Heart right ventricle (tissue), 16 donors: Measurements from ENCODE around the gene HSD17B2. TPM values are rescaled to one million over a fixed set of nuclear protein-coding genes. Genes with fewer than 3 reads are reported as not detected.

Experiments used
- ATAC-seq, 8 donors: fragments of 200-7000 bp; cut with Tn5 transposase; one replicate each; pipeline ENCODE4 v1.9.1; 2020; ENCODE audit warnings: mild to moderate bottlenecking in 8 of 8, moderate library complexity in 8 of 8, moderate number of reproducible peaks in 1 of 8
- DNase-seq, 2 donors: peaks; one replicate each; pipeline ENCODE4 v3.0.0-alpha.2; 2020
- H3K27ac ChIP-seq, 10 donors: fragments of 200-600 bp; sonication (generic) in 2 of 10; one replicate each; pipeline versions ENCODE4 v1.5.0 to v1.8.0; 2020 to 2022; ENCODE audit warnings: mild to moderate bottlenecking in 3 of 10
- H3K27me3 ChIP-seq, 7 donors: fragments of 200-600 bp; one replicate each; pipeline ENCODE4 v1.8.0; 2021 to 2022; ENCODE audit warnings: mild to moderate bottlenecking in 2 of 7
- H3K36me3 ChIP-seq, 9 donors: fragments of 200-600 bp; sonication (generic) in 1 of 9; one replicate each; pipeline versions ENCODE4 v1.5.0 to v1.8.0; 2020 to 2022; ENCODE audit warnings: mild to moderate bottlenecking in 2 of 9
- H3K4me1 ChIP-seq, 9 donors: fragments of 200-600 bp; sonication (generic) in 1 of 9; one replicate each; pipeline versions ENCODE4 v1.5.0 to v1.8.0; 2020 to 2022; ENCODE audit warnings: mild to moderate bottlenecking in 4 of 9
- H3K4me3 ChIP-seq, 10 donors: fragments of 200-600 bp; sonication (generic) in 2 of 10; one replicate each; pipeline versions ENCODE4 v1.5.0 to v1.8.0; 2020 to 2022; ENCODE audit warnings: mild to moderate bottlenecking in 7 of 10, moderate library complexity in 2 of 10
- H3K9me3 ChIP-seq, 11 donors: fragments of 200-600 bp in 10 of 11; sonication (generic) in 2 of 11; one replicate each; pipeline versions ENCODE4 v1.5.0 to v1.8.0; 2013 to 2022; ENCODE audit warnings: mild to moderate bottlenecking in 2 of 11, control low read depth in 1 of 11, moderate library complexity in 1 of 11
- WGBS, 2 donors: extraction: QIAGEN DNeasy Blood & Tissue Kit; methylation state at CpG; one replicate each; pipeline ENCODE4 v1.1.7; 2013; ENCODE audit warnings: inconsistent platforms in 1 of 2; 5-methylcytosine and 5-hydroxymethylcytosine counted together
- intact Hi-C, 10 donors: fragments of 100-400 bp; cut with DNase I; formaldehyde crosslinking; loops; one replicate each; pipeline versions ENCODE4 v1.11.1 to v1.14.2; 2022
- polyA plus RNA-seq, 2 donors: library from polyadenylated mRNA; stranded (reverse); fragments of 200-250 nt; gene quantifications; one replicate each; pipeline ENCODE4 v1.2.3, GENCODE V29; 2013
- total RNA-seq, 10 donors: library from RNA; stranded (reverse); fragmentation: NEBNext Ultra II Directional in 3 of 10; extraction: Animal tissue kit (Norgen Biotek cat#: 25700) in 3 of 10; gene quantifications; one replicate each; pipeline versions ENCODE4 v1.2.1 to v1.2.4, GENCODE V29; 2021 to 2023
- TF ChIP-seq, protein P1 (sequence below), 9 donors: fragments of 200-600 bp; sonication (generic) in 2 of 9; IDR thresholded peaks; one replicate each; pipeline versions ENCODE4 v1.5.0 to v1.8.0; 2021 to 2022; ENCODE audit warnings: antibody characterized with exemption in 9 of 9, mild to moderate bottlenecking in 5 of 9, moderate library complexity in 1 of 9
- donor health status: Arrhythmogenic right ventricular cardiomyopathy.
- donor health status: ischemic (EF 13 %, LVEDD 7.1; RV severe dilation, severe dysfunction).
- donor health status: healthy with polysubstance abuse.
- donor health status: DM: no; HTN: yes; CAD: no.
- donor health status: DM: no; HTN: no; CAD: no.
- donor health status: ischemic (EF 25% LVEDD 6.9; RV normal size, moderate dysfunction).
- donor health status: ischemic (EF 25% LVEDD 5.7; RV mildly dilated, moderate dysfunction).
- donor health status: healthy.
- donor health status: DM: yes; HTN: yes; CAD: no.
- donor health status: Ischemic cardiomyopathy.
- donor health status: ischemic (EF 35%, LVEDD 5.7; RV mildly dilated, moderate dysfunction).
- donor health status: nonischemic (EF 11% LVEDD 7.7; RV severe dilation, severe dysfunction).
- donor health status: DM: yes; HTN: yes; CAD: no.
- donor health status: PGD.
- donor health status: ischemic (EF 29% LVEDD 5.4; RV normal size, mild dysfunction).
- donor health status: nonischemic (EF 23%, LVEDD 6.1; RV moderate dilation, normal function).

Gene HSD17B2
- total and polyA plus RNA-seq, 12 donors = 0.03 TPM; not detected in 11

DNA sequence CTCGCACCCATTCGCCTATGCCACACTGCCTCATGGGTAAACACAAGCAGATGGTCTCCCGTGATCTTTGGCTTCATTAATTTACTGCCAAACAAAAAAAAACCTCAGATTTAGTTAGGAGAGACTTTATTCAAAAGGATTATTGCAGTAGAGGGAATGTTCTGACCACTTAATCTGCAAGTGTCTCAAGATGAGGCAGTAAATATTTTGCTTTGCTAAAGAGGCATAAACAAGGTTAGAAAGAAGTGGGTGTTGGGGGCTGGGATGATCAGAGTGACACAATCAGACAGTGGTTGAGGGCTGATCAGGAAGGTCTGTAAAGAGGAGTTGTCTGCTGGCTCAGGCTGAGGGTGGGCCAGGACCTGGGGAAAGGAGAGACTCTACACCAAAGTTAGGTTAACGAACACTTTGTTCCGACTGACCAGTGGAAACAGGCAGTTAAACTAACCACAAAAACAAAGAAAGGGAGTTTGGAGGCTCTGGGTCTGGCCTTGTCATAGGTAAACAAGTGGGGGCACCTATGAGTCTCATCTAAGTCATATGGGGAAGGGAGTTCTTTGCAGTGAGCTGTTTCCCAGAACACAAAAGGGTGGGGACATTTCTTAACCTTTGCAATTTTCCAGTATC lies 28.5 kb downstream of the HSD17B2 start:
- DNase-seq (no peak), ATAC-seq (no peak)
- no peak overlapping the region for H3K27ac ChIP-seq
- no peak overlapping the region for H3K4me3 ChIP-seq
- H3K36me3 ChIP-seq = no peaks in the 10 kb centered on the region
- no peaks in the 10 kb centered on the region for H3K4me1 ChIP-seq
- intact Hi-C loops = loop anchor here in 4 of 10 donors (2.0 to 10.0 kb wide), 3 partner anchors 119 to 123 kb away; no protein-coding TSS in a partner anchor
- no peaks in the 10 kb centered on the region for H3K9me3 ChIP-seq
- peaks cover 0 to 21% (median 5%) of the 10 kb centered on the region in 7 donors for H3K27me3 ChIP-seq
- TF ChIP-seq, protein P1, sequence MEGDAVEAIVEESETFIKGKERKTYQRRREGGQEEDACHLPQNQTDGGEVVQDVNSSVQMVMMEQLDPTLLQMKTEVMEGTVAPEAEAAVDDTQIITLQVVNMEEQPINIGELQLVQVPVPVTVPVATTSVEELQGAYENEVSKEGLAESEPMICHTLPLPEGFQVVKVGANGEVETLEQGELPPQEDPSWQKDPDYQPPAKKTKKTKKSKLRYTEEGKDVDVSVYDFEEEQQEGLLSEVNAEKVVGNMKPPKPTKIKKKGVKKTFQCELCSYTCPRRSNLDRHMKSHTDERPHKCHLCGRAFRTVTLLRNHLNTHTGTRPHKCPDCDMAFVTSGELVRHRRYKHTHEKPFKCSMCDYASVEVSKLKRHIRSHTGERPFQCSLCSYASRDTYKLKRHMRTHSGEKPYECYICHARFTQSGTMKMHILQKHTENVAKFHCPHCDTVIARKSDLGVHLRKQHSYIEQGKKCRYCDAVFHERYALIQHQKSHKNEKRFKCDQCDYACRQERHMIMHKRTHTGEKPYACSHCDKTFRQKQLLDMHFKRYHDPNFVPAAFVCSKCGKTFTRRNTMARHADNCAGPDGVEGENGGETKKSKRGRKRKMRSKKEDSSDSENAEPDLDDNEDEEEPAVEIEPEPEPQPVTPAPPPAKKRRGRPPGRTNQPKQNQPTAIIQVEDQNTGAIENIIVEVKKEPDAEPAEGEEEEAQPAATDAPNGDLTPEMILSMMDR (IDR thresholded peaks at IDR 0.05) = no peak
- WGBS, 2 donors = 73 to 81% methylated on average over 5 of the region's 5 CpGs

- intact Hi-C loops = loop anchor here in 1 of 10 donors (10.0 kb wide), 1 partner anchor 122 kb away; no protein-coding TSS in a partner anchor
- no peaks in the 10 kb centered on the region for H3K36me3 ChIP-seq
- peaks cover 0 to 2% (median 0%) of the 10 kb centered on the region in 11 donors for H3K9me3 ChIP-seq
- no peak overlapping the region for H3K27ac ChIP-seq
- ATAC-seq = no peak
- DNase-seq = no peak
- 74 to 79% methylated on average over 6 of the region's 6 CpGs for WGBS, 2 donors
- TF ChIP-seq, protein P1 (IDR thresholded peaks at IDR 0.05) = no peak
- peaks cover 0 to 10% (median 0%) of the 10 kb centered on the region in 7 donors for H3K27me3 ChIP-seq
- H3K4me1 ChIP-seq = no peaks in the 10 kb centered on the region
- no peak overlapping the region for H3K4me3 ChIP-seq
Observed at GRCh38 chr16:82067042-82067803, 32.2 kb downstream of the HSD17B2 start.

GRCh38 chr16:82067804-82068325 lies 32.8 kb downstream of the HSD17B2 start:
- Histone ChIP-seq H3K36me3 (no peaks in the 10 kb centered on the region), H3K27ac (no peak overlapping the region), H3K4me1 (no peaks in the 10 kb centered on the region), H3K4me3 (no peak overlapping the region), H3K27me3 (peaks cover 0 to 10% (median 0%) of the 10 kb centered on the region in 7 donors), H3K9me3 (peaks cover 0 to 2% (median 0%) of the 10 kb centered on the region in 11 donors)
- ATAC-seq (no peak), DNase-seq (no peak)
- intact Hi-C loops = loop anchor here in 1 of 10 donors (10.0 kb wide), 1 partner anchor 123 kb away; no protein-coding TSS in a partner anchor
- TF ChIP-seq, protein P1 (IDR thresholded peaks at IDR 0.05) = no peak
- 90 to 91% methylated on average over 10 of the region's 10 CpGs for WGBS, 2 donors

- DNase-seq = no peak
- Histone ChIP-seq H3K4me1 (no peaks in the 10 kb centered on the region), H3K27ac (no peak overlapping the region), H3K36me3 (no peaks in the 10 kb centered on the region), H3K27me3 (peaks cover 0 to 10% (median 0%) of the 10 kb centered on the region in 7 donors), H3K9me3 (peaks cover 0 to 9% (median 0%) of the 10 kb centered on the region in 11 donors), H3K4me3 (no peak overlapping the region)
- TF ChIP-seq, protein P1 (IDR thresholded peaks at IDR 0.05) = no peak
- intact Hi-C loops = no loop called here
- WGBS, 2 donors = 61 to 70% methylated on average over 4 of the region's 4 CpGs
- no peak for ATAC-seq
Observed at GRCh38 chr16:82070656-82071369, 35.8 kb downstream of the HSD17B2 start.
